AG04449 (cell line): ENCODE measurements around the gene RBPMS2.

Experiments
- CTCF ChIA-PET: fragments of 350-600 bp; formaldehyde crosslinking; extraction: SDS; loops from one replicate; lab custom pipeline; 2021; ENCODE audit warnings: antibody characterized with exemption; lab: Yijun Ruan, JAX
- POLR2A ChIA-PET: fragments of 400-600, 350-600 bp; formaldehyde crosslinking; extraction: SDS; loops from one replicate; lab custom pipeline; 2020; ENCODE audit warnings: antibody characterized with exemption, inconsistent platforms; lab: Yijun Ruan, JAX
- DNase-seq: peaks from one replicate; pipeline ENCODE4 v3.0.0-alpha.2; 2010; ENCODE audit warnings: low read depth, low spot score
- H3K4me3 ChIP-seq: 2 replicates; pipeline ENCODE4 v1.5.1; 2011; ENCODE audit warnings: low read depth, mild to moderate bottlenecking, control low read depth, low read length
- TF ChIP-seq, protein P1 (sequence below): IDR thresholded peaks from one replicate; pipeline ENCODE4 v1.5.1; 2011; ENCODE audit warnings: mild to moderate bottlenecking, moderate library complexity, low read length, control low read depth, inconsistent platforms; ENCODE audit not compliant: insufficient read depth; ENCODE audit errors: missing control alignments

The RBPMS2 gene

DNA sequence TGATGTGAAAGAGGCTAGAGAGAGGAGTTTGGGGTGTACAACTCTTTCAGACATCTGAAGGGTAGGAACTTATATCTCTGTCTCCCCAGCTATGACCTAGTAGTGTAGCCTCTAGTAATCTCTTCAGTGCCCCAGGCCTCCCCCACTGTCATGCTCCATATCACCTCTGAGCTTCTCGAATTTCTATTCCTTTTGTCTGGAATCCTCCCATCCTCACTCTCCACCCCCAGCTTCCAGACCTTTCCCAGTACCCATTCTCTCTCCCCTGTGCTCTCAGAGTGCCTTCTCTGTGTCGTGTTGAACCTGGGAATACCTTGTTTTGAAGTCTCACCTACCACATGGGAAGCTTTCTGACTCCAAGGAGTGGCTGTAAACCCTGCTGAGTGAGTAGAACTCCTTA is 3.6 kb upstream of the RBPMS2 start:
- TF ChIP-seq, protein P1, sequence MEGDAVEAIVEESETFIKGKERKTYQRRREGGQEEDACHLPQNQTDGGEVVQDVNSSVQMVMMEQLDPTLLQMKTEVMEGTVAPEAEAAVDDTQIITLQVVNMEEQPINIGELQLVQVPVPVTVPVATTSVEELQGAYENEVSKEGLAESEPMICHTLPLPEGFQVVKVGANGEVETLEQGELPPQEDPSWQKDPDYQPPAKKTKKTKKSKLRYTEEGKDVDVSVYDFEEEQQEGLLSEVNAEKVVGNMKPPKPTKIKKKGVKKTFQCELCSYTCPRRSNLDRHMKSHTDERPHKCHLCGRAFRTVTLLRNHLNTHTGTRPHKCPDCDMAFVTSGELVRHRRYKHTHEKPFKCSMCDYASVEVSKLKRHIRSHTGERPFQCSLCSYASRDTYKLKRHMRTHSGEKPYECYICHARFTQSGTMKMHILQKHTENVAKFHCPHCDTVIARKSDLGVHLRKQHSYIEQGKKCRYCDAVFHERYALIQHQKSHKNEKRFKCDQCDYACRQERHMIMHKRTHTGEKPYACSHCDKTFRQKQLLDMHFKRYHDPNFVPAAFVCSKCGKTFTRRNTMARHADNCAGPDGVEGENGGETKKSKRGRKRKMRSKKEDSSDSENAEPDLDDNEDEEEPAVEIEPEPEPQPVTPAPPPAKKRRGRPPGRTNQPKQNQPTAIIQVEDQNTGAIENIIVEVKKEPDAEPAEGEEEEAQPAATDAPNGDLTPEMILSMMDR, result no peak
- no peak for DNase-seq
- ChIA-PET CTCF (interaction anchor here (0.8 to 2.1 kb wide), 4 partner anchors 15 to 57 kb away, joined by 3 to 12 read pairs (median 6); no protein-coding TSS in a partner anchor), POLR2A (no interaction called here)
- no peak overlapping the region for H3K4me3 ChIP-seq

DNA sequence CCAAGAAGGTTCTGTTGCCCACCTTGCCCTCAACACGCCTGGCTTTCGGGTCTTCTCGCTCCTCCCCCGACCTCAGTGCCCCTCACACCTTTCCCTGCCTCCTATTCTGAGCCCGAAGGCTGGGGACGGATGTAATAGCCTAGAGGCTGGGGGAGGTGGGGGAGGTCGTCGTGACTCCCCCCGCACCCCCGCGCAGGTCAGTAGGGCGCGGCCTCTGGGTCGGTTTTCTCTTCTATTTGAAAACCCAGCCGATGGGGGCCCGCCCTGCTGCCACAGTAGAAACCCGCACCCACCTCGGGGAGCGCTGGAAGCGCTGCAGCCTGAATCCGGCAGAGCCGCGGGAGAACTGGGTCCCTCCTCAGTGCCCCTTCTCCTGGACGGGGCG is 1.0 kb upstream of the RBPMS2 start:
- peak overlapping the region; percentile 46; the same call in 1 of the 2 replicates for H3K4me3 ChIP-seq
- DNase-seq, result no peak
- POLR2A ChIA-PET, result no interaction called here
- CTCF ChIA-PET, result interaction anchor here (0.7 kb wide), 1 partner anchor 30 kb away, joined by 4 read pairs; no protein-coding TSS in a partner anchor
- TF ChIP-seq, protein P1, result no peak

DNA sequence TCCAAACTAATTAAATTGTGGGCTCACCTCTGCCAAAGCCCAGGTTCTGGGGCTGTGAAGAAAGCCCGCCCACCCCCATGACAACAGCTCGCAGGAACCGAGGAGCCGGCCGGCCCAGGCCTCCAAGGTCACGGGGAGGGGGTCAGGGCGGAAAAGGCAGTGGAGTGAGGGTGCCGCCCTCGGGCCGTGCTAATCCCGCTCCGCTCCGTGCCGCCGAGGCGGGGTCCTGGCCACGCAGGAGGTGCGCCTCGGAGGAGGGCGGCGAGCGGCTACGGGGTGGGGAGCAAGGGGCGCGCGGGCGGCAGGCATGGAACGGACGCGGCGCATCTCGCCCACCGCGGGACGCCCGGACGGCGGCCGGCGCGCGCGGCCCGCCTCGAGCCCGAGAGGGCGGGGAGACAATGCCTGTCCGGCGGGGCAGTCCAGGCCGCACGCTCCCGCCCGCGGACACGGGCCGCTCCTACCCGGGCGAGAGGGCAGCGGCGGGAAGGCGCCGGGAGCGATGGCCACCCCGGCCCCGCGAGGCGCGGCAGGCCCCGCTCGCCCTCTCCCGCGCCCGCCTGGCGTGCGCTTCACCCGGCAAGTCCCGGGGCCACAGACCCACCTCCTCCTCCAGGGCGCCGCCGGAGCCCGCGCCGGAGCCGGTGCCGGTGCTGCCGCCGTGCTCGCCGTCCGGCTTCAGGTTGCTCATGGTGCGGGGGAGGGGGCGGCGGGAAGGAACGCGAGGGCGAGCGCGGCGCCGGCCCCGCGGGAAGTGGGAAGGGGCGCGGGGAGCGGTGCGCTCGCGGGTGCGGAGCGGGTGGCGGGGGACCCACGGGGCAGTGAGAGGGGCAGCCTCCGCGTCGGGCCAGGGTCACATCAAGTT is 528 bp downstream of the RBPMS2 start:
- peak overlapping the region; percentile 42 for H3K4me3 ChIP-seq
- ChIA-PET POLR2A (no interaction called here), CTCF (no interaction called here)
- TF ChIP-seq, protein P1, result no peak
- DNase-seq, result no peak

DNA sequence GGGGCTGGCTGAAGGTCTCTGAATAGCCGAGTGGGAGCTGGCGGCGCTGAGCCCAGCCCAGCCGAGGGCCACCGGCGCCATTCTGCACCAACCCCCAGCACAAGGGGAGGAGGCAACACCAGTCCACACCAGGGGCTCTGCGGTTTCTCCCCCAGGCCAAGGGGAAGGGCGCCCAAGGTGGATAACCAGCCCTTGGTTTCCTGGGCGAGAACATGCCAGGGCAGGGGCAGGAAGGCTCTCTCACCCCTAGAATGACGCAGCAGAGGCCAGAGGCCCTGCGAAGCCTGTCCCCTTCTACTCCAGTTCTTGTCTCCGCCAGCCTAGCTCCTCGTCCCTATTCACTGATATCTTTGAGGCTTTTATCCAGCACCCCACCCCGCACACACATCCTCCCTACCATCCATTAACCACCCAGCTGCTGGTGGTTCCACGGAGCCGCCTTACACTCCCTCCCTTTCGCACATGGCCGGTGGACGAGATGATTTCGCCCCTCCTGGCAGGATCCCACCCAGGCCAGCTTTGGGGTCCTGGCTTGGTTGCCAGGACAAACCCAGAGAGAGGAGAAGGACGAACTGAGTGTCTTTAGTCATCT is 1.3 kb downstream of the RBPMS2 start:
- ChIA-PET POLR2A (no interaction called here), CTCF (no interaction called here)
- TF ChIP-seq, protein P1, result no peak
- DNase-seq, result no peak
- H3K4me3 ChIP-seq, result no peak overlapping the region

DNA sequence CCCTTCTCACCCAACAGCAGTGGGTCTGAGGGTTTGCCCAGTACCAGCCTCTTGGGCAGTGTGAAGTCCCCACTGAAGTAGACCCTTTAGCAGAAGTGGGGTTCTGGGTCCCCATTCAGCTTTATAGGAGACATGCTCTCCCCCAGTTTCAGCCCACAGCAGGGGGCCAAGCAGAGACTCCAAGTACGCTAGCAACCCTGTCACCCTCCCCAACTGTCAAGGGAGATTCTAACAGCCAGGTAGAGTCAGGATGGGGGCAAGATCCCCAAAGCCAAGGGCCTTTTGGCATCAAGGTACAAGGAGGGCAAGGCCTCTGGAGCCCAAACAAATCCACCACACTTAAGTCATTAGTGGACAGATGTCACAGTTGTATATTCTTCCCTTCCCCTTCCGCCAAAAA is 1.8 kb downstream of the RBPMS2 start:
- DNase-seq, result no peak
- TF ChIP-seq, protein P1, result no peak
- CTCF ChIA-PET, result no interaction called here
- POLR2A ChIA-PET, result no interaction called here
- H3K4me3 ChIP-seq, result no peak overlapping the region

DNA sequence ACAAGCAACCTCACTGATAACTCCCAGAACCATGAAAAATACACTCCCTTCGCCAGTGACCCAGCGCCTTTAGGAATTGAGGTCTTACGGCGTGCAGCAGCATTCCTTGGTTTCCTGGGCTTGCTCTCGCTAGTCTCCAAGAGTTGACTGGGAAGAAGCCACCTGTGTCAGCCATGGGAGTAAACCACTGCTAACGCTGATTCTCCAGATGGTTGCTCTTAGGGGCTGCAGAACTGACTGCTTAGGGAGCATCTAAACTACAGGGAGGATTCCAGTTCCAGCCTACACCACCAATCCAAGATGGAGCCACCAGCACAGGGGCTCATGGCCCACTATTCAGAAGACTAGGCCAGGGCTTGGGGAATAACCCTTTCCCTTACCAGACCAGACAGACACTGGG is 2.4 kb downstream of the RBPMS2 start:
- POLR2A ChIA-PET, result no interaction called here
- DNase-seq, result no peak
- no peak overlapping the region for H3K4me3 ChIP-seq
- TF ChIP-seq, protein P1, result no peak
- CTCF ChIA-PET, result no interaction called here
